IPS DF 4.7 (cell line): ENCODE results near the gene LEFTY1.

Experiments used
- DNase-seq: peaks from one replicate; pipeline ENCODE4 v3.0.0-alpha.2; 2013; ENCODE audit warnings: low spot score; ENCODE audit errors: extremely low read depth

The LEFTY1 gene

GRCh38 chr1:225873281-225873850 lies 15.6 kb downstream of the LEFTY1 start:
- DNase-seq: no peak

GRCh38 chr1:225872075-225872430 lies 16.9 kb downstream of the LEFTY1 start:
- no peak for DNase-seq

GRCh38 chr1:225871359-225872074 lies 17.4 kb downstream of the LEFTY1 start:
- no peak for DNase-seq

- DNase-seq: no peak
These were observed 18.0 kb downstream of the LEFTY1 start for GRCh38 chr1:225870911-225871310.

- no peak for DNase-seq
These were observed 20.2 kb downstream of the LEFTY1 start for GRCh38 chr1:225868631-225869330.

- DNase-seq: no peak
These were observed 22.0 kb downstream of the LEFTY1 start for GRCh38 chr1:225866981-225867380.

GRCh38 chr1:225866061-225866837 lies 22.7 kb downstream of the LEFTY1 start:
- DNase-seq: no peak

- DNase-seq: no peak
These were observed 23.4 kb downstream of the LEFTY1 start for GRCh38 chr1:225865514-225865913.

GRCh38 chr1:225863167-225863566 lies 25.8 kb downstream of the LEFTY1 start:
- no peak for DNase-seq

GRCh38 chr1:225862581-225862950 lies 26.4 kb downstream of the LEFTY1 start:
- DNase-seq: no peak

- DNase-seq: no peak
These were observed 26.9 kb downstream of the LEFTY1 start for GRCh38 chr1:225861834-225862580.

GRCh38 chr1:225860876-225861441 lies 28.0 kb downstream of the LEFTY1 start:
- DNase-seq: no peak

- DNase-seq: no peak
These were observed 28.8 kb downstream of the LEFTY1 start for GRCh38 chr1:225860107-225860506.

GRCh38 chr1:225859151-225859550 lies 29.8 kb downstream of the LEFTY1 start:
- no peak for DNase-seq

GRCh38 chr1:225857256-225857655 lies 31.7 kb downstream of the LEFTY1 start:
- no peak for DNase-seq

- DNase-seq: no peak
These were observed 33.2 kb downstream of the LEFTY1 start for GRCh38 chr1:225855503-225856300.

GRCh38 chr1:225853441-225853840 lies 35.5 kb downstream of the LEFTY1 start:
- no peak for DNase-seq

- DNase-seq: no peak
These were observed 36.4 kb downstream of the LEFTY1 start for GRCh38 chr1:225852413-225853124.

- no peak for DNase-seq
These were observed 37.1 kb downstream of the LEFTY1 start for GRCh38 chr1:225851805-225852204.
